GM23338 (cell line): ENCODE data around the gene MYO5B. TPM values are rescaled to one million over a fixed set of nuclear protein-coding genes. Genes with fewer than 3 reads are reported as not detected.

Experiments
- POLR2AphosphoS5 ChIP-seq: IDR thresholded peaks from 2 replicates; pipeline ENCODE4 v1.6.1; 2016; ENCODE audit warnings: antibody characterized with exemption, low read depth
- STAT1 ChIP-seq: IDR thresholded peaks from one replicate; pipeline ENCODE4 v1.6.1; 2016; ENCODE audit warnings: antibody characterized with exemption; ENCODE audit not compliant: unreplicated experiment
- polyA plus RNA-seq: library from polyadenylated mRNA; unstranded; fragments of >200 nt; fragmentation: Nextera tagmentation; extraction: Ambion mirVana; gene quantifications from 2 replicates; pipeline ENCODE4 v1.2.1, GENCODE V29; 2016
- total RNA-seq: library from RNA; depleted of rRNA; stranded (reverse); fragments of >200 nt; shearing (Covaris generic); gene quantifications from 2 replicates; pipeline ENCODE4 v1.2.3, GENCODE V29; 2014
- TF ChIP-seq, protein P1 (sequence below): fragments of 250-450 bp; sonication (Bioruptor Pico); IDR thresholded peaks from 2 replicates; pipeline ENCODE4 v1.5.0; 2020; ENCODE audit warnings: mild to moderate bottlenecking, moderate library complexity
- TF ChIP-seq, protein P2 (sequence below): IDR thresholded peaks from one replicate; pipeline ENCODE4 v1.6.1; 2018; ENCODE audit warnings: antibody characterized with exemption; ENCODE audit not compliant: unreplicated experiment
- TF ChIP-seq, protein P3 (sequence below), 2 experiments: fragments of 200-600 bp in 1 of 2; sonication (generic) in 1 of 2; conservative IDR thresholded peaks; 2 replicates each; pipeline versions ENCODE4 v1.5.1 to v1.6.1; 2016 to 2017; ENCODE audit warnings: antibody characterized with exemption in 2 of 2, low read depth in 2 of 2, mild to moderate bottlenecking in 2 of 2, moderate library complexity in 1 of 2

Gene MYO5B
- total and polyA plus RNA-seq, 2 experiments from 2014 or later = 3.2 to 19.1 TPM

DNA sequence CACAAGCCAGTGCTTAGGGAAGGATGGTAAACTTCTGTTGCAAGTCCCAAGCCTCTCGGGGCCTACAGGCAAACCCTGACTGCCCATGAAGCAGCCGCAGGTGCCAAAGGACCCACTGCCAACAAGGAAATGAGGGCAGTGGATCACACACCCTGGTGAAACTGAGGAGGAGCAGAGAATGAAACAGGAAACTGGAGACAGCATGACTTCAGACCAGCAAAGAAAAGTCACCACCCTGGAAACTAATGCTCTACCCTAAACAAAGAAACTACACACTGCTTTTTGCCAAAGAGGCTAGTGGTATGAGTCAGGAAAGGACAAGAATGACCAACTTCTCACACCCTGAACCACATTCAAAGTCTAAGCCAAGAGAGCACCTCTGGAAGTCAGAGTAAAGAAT is 97.2 kb downstream of the MYO5B start (continued):
- TF ChIP-seq, protein P1, sequence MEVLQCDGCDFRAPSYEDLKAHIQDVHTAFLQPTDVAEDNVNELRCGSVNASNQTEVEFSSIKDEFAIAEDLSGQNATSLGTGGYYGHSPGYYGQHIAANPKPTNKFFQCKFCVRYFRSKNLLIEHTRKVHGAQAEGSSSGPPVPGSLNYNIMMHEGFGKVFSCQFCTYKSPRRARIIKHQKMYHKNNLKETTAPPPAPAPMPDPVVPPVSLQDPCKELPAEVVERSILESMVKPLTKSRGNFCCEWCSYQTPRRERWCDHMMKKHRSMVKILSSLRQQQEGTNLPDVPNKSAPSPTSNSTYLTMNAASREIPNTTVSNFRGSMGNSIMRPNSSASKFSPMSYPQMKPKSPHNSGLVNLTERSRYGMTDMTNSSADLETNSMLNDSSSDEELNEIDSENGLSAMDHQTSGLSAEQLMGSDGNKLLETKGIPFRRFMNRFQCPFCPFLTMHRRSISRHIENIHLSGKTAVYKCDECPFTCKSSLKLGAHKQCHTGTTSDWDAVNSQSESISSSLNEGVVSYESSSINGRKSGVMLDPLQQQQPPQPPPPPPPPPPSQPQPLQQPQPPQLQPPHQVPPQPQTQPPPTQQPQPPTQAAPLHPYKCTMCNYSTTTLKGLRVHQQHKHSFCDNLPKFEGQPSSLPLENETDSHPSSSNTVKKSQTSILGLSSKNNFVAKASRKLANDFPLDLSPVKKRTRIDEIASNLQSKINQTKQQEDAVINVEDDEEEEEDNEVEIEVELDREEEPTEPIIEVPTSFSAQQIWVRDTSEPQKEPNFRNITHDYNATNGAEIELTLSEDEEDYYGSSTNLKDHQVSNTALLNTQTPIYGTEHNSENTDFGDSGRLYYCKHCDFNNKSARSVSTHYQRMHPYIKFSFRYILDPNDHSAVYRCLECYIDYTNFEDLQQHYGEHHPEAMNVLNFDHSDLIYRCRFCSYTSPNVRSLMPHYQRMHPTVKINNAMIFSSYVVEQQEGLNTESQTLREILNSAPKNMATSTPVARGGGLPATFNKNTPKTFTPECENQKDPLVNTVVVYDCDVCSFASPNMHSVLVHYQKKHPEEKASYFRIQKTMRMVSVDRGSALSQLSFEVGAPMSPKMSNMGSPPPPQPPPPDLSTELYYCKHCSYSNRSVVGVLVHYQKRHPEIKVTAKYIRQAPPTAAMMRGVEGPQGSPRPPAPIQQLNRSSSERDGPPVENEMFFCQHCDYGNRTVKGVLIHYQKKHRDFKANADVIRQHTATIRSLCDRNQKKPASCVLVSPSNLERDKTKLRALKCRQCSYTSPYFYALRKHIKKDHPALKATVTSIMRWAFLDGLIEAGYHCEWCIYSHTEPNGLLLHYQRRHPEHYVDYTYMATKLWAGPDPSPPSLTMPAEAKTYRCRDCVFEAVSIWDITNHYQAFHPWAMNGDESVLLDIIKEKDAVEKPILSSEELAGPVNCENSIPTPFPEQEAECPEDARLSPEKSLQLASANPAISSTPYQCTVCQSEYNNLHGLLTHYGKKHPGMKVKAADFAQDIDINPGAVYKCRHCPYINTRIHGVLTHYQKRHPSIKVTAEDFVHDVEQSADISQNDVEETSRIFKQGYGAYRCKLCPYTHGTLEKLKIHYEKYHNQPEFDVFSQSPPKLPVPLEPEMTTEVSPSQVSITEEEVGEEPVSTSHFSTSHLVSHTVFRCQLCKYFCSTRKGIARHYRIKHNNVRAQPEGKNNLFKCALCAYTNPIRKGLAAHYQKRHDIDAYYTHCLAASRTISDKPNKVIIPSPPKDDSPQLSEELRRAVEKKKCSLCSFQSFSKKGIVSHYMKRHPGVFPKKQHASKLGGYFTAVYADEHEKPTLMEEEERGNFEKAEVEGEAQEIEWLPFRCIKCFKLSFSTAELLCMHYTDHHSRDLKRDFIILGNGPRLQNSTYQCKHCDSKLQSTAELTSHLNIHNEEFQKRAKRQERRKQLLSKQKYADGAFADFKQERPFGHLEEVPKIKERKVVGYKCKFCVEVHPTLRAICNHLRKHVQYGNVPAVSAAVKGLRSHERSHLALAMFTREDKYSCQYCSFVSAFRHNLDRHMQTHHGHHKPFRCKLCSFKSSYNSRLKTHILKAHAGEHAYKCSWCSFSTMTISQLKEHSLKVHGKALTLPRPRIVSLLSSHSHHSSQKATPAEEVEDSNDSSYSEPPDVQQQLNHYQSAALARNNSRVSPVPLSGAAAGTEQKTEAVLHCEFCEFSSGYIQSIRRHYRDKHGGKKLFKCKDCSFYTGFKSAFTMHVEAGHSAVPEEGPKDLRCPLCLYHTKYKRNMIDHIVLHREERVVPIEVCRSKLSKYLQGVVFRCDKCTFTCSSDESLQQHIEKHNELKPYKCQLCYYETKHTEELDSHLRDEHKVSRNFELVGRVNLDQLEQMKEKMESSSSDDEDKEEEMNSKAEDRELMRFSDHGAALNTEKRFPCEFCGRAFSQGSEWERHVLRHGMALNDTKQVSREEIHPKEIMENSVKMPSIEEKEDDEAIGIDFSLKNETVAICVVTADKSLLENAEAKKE (CRISPR knock-in tag) = no peak
- TF ChIP-seq, protein P2, sequence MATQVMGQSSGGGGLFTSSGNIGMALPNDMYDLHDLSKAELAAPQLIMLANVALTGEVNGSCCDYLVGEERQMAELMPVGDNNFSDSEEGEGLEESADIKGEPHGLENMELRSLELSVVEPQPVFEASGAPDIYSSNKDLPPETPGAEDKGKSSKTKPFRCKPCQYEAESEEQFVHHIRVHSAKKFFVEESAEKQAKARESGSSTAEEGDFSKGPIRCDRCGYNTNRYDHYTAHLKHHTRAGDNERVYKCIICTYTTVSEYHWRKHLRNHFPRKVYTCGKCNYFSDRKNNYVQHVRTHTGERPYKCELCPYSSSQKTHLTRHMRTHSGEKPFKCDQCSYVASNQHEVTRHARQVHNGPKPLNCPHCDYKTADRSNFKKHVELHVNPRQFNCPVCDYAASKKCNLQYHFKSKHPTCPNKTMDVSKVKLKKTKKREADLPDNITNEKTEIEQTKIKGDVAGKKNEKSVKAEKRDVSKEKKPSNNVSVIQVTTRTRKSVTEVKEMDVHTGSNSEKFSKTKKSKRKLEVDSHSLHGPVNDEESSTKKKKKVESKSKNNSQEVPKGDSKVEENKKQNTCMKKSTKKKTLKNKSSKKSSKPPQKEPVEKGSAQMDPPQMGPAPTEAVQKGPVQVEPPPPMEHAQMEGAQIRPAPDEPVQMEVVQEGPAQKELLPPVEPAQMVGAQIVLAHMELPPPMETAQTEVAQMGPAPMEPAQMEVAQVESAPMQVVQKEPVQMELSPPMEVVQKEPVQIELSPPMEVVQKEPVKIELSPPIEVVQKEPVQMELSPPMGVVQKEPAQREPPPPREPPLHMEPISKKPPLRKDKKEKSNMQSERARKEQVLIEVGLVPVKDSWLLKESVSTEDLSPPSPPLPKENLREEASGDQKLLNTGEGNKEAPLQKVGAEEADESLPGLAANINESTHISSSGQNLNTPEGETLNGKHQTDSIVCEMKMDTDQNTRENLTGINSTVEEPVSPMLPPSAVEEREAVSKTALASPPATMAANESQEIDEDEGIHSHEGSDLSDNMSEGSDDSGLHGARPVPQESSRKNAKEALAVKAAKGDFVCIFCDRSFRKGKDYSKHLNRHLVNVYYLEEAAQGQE = no peak
- TF ChIP-seq, protein P3, sequence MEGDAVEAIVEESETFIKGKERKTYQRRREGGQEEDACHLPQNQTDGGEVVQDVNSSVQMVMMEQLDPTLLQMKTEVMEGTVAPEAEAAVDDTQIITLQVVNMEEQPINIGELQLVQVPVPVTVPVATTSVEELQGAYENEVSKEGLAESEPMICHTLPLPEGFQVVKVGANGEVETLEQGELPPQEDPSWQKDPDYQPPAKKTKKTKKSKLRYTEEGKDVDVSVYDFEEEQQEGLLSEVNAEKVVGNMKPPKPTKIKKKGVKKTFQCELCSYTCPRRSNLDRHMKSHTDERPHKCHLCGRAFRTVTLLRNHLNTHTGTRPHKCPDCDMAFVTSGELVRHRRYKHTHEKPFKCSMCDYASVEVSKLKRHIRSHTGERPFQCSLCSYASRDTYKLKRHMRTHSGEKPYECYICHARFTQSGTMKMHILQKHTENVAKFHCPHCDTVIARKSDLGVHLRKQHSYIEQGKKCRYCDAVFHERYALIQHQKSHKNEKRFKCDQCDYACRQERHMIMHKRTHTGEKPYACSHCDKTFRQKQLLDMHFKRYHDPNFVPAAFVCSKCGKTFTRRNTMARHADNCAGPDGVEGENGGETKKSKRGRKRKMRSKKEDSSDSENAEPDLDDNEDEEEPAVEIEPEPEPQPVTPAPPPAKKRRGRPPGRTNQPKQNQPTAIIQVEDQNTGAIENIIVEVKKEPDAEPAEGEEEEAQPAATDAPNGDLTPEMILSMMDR (conservative IDR thresholded peaks at IDR 0.05; ENCODE audit: low read depth in 2 of 2) = no peak
- TF ChIP-seq STAT1 (no peak), POLR2AphosphoS5 (no peak)
